DMS53 (cell line): ENCODE results near the gene ZBTB18.
A peak's percentile ranks its signal among the peaks of the same experiment; 100 is the strongest.
"Not testable (repeated sequence)": the region's sequence is repeated elsewhere in the genome, so short reads cannot be mapped to it uniquely, and the experiment has no call there.

Source experiments
- DNase-seq: peaks from one replicate; lab custom pipeline; 2025; lab: John Stamatoyannopoulos, UW

The ZBTB18 gene

GRCh38 chr1:244050835-244051444 lies at the start of gene ZBTB18:
ZBTB18 (plus strand) TSS chr1:244051283; CDS start chr1:244051432, 149 bp downstream.
- peak; percentile 80 for DNase-seq

DNA sequence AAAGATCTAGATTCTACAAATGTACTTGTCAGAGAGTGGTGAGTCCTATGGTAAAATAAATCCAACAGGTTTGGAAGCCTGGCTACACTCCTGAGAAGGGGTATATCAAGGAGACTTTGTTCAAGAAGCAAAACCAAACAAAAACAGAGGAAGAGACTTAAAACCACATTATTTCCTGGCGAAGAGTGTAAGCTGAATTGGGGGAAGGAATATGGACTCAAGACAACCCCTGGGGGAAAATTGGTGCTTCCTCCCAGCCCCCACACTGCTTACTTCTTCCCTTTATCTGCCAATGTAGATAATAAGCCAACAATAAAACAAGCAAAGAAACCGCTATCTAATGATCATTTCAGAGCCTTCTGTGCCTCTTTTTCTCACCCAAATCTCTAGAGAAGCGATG lies 48.4 kb upstream of the ZBTB18 start:
- no peak for DNase-seq

DNA sequence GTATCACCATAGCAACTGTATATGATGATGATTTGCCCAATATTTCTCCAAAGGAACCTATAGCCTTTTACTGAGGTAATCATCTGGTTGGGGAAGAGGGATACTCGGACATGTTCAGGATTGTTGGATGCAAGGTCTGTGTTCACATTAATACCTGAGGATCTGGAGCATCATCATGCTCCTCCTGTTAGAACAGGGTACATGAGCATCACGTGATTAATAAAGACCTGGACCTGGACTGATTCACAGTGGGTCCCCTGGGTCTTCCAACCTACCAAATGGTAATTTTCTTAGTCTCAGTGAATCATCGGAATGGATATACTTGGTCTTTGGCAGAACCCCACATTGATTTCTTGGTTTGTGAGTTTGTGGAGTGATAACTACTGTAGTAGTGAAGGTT lies 45.6 kb upstream of the ZBTB18 start:
- DNase-seq = no peak

DNA sequence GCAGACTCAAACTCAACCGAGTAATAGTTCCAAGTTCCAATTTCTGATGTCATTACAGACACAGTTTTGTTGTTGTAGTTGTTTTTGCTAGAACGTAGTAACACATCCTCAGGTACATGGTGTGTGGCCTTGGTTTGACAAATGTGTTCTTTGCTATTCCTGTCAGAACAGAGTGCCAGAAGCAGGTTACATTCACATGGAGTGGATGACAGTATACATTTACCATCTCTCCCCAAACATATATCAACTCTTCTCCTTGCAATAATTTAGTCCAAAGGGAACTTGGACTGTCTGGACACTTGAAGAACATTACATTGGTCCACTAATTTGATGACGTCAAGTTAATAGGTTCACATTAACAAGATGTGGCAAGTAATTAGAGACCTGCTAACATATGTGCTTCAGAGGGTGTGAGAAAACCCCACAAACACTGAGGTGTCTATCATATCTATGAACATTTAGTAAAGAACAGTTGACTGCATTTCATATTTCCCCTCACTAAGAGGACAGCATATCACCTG lies 44.6 kb upstream of the ZBTB18 start:
- DNase-seq = no peak

DNA sequence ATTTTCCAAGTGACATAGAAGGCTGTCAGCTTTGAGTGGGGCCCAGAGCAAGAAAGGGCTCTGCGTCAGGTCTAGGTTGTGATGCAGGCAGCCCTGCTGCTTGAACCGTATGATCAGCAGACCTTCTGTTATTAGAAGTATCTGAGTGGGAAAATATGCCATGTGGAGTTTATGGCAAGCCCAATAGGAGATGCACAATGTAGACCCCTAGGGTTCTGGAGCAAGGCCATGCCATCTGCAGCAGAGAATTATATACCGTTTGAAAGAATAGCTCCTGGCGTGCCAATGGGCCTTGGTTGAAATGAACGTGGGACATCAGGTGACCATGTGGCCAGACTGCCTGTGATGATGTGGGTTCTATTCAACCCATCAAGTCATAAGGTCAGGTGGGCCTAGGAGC lies 44.1 kb upstream of the ZBTB18 start:
- no peak for DNase-seq

- DNase-seq = peak; percentile 93
These were observed 40.9 kb upstream of the ZBTB18 start for GRCh38 chr1:244010191-244010590.

- DNase-seq = no peak
These were observed 40.4 kb upstream of the ZBTB18 start for GRCh38 chr1:244010703-244011123.

DNA sequence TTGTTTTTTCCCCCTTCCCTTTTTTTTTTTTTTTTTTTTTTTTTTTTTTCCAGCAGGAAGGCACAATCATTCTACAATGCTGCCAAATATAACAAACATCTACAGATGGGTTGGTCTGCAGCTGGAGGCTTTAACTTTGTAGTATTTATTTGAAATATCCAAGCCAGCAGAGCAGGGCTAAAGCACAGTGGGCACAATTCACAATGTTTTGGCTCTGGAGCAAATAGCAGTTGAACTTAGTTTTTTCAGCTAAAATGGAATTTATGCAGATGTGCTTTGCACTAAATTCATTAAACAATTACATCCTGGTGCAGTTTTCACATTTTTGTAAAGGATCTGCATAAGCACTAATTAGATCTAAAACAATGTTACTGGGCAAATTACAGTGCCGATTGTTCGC lies 39.8 kb upstream of the ZBTB18 start:
- no peak for DNase-seq

DNA sequence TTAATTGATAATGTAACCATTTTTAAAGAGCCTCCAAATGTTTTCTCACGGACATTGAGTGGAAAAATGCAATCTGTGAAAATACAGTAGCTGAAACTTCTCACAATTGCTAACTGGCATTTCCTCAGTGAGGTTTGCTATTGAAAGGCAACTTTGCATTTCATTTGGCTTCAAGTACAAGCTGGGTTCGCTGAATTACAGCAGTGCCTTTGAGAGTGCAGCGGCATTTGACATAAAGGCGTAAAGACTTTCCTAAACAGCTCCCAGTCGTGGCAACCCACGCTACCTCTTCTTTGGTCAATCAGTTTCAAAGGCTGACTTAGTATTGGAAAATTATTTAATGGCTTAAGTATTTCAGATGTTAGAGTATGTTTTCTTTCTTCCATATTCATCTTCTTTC lies 39.3 kb upstream of the ZBTB18 start:
- DNase-seq = no peak

DNA sequence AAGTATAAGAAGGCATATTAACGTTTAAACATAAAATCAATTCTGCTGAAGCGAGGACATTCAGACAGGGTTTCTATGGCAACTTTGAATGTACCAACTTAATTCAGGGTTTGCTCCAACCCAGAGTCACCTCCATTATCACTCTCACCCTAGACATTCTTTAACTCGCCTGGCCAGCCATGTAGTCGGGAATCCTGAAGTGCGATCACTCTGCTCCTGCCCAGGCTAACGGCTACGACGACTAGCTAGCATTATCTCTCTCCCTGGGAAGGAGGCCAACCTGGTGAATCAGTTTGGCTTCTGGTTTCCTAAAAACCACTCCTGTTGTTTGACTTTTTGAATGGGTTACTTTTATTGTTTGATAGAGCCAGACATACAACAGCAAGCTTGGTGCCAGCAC lies 38.9 kb upstream of the ZBTB18 start:
- no peak for DNase-seq

DNA sequence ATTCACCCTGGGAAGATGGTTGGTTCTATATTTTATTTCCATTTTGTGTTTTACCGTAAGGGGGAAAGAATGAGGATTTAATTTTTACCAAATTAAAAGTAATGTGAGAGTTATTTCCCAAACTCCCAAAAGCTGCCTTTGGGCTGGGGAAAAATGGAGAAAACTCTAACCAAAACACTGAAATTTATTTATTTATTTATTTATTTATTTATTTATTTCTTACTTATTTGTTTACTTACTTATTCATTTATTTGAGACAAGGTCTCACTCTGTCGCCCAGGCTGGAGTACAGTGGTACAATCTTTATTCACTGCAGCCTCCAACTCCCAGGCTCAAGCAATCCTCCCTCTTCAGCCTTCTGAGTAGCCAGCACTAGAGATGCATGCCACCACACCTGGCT lies 38.0 kb upstream of the ZBTB18 start:
- DNase-seq = no peak

DNA sequence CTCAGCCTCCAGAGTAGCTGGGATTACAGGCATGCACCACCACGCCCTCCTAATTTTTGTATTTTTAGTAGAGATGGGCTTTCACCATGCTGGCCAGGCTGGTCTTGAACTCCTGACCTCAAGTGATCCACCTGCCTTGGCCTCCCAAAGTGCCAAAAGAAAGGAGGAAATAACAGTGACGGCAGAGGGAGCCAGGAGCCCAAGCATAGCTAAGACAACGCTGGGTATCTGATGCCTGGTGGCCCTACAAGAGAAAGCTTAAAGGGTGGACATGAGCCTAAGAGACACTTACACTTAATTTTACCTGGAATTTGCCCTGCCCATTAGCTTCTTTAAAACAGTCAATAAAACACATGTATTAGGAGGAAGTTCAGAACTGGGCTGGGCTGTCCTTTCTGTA lies 36.2 kb upstream of the ZBTB18 start:
- DNase-seq = not testable (repeated sequence)

DNA sequence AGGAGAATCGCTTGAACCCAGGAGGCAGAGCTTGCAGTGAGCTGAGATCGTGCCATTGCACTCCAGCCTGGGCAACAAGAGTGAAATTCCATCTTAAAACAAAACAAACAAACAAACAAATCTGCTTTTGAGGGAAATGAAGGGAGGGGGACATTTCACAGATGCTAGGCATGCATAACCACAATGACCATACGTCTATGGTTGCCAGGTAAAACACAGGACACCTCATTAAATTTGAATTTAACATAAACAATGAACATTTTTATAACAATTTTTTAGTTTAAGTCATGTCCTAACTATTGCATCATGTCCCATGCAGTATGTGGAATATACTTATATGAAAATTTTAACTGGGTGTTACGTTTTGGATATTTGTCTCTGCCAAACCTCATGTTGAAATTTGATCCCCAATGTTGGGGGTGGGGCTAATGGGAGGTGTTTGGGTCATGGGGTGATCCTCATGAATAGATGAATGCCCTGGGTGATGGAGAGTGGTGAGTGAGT lies 31.0 kb upstream of the ZBTB18 start:
- no peak for DNase-seq

GRCh38 chr1:244021427-244021826 lies 29.7 kb upstream of the ZBTB18 start:
- no peak for DNase-seq

- no peak for DNase-seq
These were observed 28.8 kb upstream of the ZBTB18 start for GRCh38 chr1:244022311-244022710.

- DNase-seq = no peak
These were observed 28.1 kb upstream of the ZBTB18 start for GRCh38 chr1:244022864-244023440.

DNA sequence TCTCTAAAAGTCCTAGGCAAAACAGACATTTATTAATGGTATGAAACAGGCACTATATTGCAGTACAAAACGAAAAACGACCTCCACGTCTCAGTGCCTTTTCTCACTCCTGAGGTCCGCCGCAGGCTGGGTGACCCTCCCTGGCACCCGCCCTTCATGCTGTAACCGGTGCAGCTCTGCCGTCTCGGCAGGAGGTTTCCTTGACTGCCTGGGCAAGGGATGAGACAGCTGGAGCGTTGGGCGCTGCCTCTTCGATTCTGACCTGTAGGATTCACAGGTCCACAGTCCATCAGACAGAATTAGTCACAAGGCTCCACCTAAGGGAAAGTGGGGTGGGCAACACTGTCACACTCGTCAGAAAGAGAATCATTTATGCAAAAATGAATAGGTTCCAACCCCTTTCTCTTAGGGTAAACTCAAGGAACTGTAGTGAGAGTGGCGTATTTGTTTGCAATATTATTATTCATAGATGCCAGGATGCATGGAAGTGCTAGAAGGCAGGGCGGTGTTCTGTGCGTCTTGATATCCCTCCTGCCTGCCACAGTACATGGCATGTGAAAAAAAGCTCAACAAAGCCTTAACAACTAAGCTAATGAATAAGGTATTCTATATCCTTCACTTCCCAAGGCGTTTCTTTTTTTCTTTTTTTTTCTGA lies 23.5 kb upstream of the ZBTB18 start:
- DNase-seq = no peak

- DNase-seq = no peak
These were observed 22.4 kb upstream of the ZBTB18 start for GRCh38 chr1:244028701-244029100.

DNA sequence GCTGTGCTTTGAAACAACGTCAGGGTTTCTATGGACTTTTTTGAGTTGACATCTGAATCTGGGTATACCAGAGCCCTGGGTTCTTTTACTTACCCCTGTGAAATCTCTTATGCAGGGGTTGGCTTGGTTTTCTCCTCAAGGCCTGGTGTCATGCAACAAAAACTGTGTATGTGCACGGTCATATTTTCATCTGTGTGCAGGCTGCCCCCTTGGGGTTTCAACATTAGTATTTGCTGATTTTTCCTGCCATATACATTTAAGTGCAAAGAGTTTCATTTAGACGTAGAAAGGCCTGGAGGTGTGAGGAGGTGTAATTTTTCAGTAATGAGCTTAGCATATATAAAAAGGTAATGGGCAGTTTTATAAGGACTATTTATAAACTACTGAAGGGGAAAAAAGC lies 22.0 kb upstream of the ZBTB18 start:
- peak; percentile 4 for DNase-seq

- DNase-seq = no peak
These were observed 20.5 kb upstream of the ZBTB18 start for GRCh38 chr1:244030481-244031040.

DNA sequence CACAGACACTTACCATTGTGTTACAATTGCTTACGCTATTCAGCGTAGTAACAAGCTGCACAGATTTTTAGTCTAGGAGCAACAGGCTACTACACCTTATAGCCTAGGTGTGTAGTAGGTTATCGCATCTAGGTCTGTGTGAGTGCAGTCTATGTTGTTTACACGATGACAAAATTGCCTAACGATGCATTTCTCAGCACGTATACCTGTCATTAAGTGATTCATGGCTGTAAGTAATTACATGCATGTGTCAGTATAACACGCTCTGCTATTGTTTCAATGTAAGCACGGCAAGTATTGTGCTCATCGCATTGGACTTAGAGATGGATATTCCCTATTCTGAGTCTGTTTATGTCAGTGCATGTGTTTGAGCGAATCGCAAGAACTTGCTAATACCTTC lies 15.7 kb upstream of the ZBTB18 start:
- DNase-seq = no peak

DNA sequence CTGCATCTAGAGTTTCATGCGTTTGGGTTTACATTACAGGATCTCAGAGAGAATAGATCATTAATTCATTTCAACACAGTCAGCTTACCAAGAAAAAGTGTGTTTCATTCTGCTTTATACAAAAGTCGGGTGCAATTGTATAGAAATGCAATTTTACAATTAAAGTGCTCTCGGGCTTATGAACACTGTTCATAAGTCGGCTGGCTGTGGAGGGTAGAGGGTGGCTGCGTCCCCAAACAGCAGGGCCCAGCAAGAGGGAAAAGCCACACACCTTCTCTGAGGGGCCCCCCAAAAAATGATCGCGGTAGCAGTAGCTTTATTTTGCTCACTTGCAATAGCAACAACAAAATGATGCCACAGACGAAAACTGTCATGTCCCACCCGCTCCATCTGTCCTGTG lies 13.8 kb upstream of the ZBTB18 start:
- DNase-seq = no peak
